ENCODE data around the gene SPRED2.

- TF ChIP-seq POLR2A (IDR thresholded peaks at IDR 0.05; ENCODE audit: low read length) = peak; percentile 49
- no peak for TF ChIP-seq GATA1 (IDR thresholded peaks at IDR 0.05; ENCODE audit: low read depth, low read length)
These were observed 44.3 kb downstream of the SPRED2 start for GRCh38 chr2:65388051-65388531.
